Inflammatory macrophage treated with lipopolysaccharide for 1 hour (primary cell): Measurements from ENCODE around the gene TMEM131L.
A peak's percentile ranks its signal among the peaks of the same experiment; 100 is the strongest.
"Not testable (repeated sequence)": the region's sequence is repeated elsewhere in the genome, so short reads cannot be mapped to it uniquely, and the experiment has no call there.

Experiments used
- DNase-seq, 2 donors: peaks; one replicate each; pipeline ENCODE4 v3.0.0-alpha.2; 2020 to 2022

Gene TMEM131L

GRCh38 chr4:153466081-153466948 is at the start of gene TMEM131L:
Gene TMEM131L, plus strand, starts transcription at chr4:153466360. Its CDS starts 38 bp downstream, at chr4:153466398.
- DNase-seq: peak; percentile 78 to 79

GRCh38 chr4:153416456-153416855 is 49.7 kb upstream of the TMEM131L start:
- DNase-seq: not testable (repeated sequence)

- peak in 1 of 2 donors; percentile 20 for DNase-seq
Observed at GRCh38 chr4:153418121-153418520, 48.0 kb upstream of the TMEM131L start.

- DNase-seq: no peak
Observed at GRCh38 chr4:153418558-153418957, 47.6 kb upstream of the TMEM131L start.

GRCh38 chr4:153419029-153419428 is 47.1 kb upstream of the TMEM131L start:
- DNase-seq: no peak

- DNase-seq: peak; percentile 8 to 60
Observed at GRCh38 chr4:153419673-153420278, 46.4 kb upstream of the TMEM131L start.

- DNase-seq: no peak
Observed at GRCh38 chr4:153420361-153420760, 45.8 kb upstream of the TMEM131L start.

GRCh38 chr4:153421941-153422340 is 44.2 kb upstream of the TMEM131L start:
- no peak for DNase-seq

GRCh38 chr4:153426207-153426885 is 39.8 kb upstream of the TMEM131L start:
- no peak for DNase-seq

GRCh38 chr4:153427363-153428071 is 38.6 kb upstream of the TMEM131L start:
- no peak for DNase-seq

- DNase-seq: no peak
Observed at GRCh38 chr4:153428941-153429475, 37.2 kb upstream of the TMEM131L start.

- DNase-seq: peak; percentile 87 to 89
Observed at GRCh38 chr4:153432965-153433753, 33.0 kb upstream of the TMEM131L start.

- no peak for DNase-seq
Observed at GRCh38 chr4:153433754-153434105, 32.4 kb upstream of the TMEM131L start.

GRCh38 chr4:153434190-153434589 is 32.0 kb upstream of the TMEM131L start:
- DNase-seq: no peak

- no peak for DNase-seq
Observed at GRCh38 chr4:153438916-153439756, 27.0 kb upstream of the TMEM131L start.

- DNase-seq: no peak
Observed at GRCh38 chr4:153439831-153440230, 26.3 kb upstream of the TMEM131L start.

- no peak for DNase-seq
Observed at GRCh38 chr4:153440475-153440874, 25.7 kb upstream of the TMEM131L start.

GRCh38 chr4:153447175-153447905 is 18.8 kb upstream of the TMEM131L start:
- no peak for DNase-seq

GRCh38 chr4:153448003-153448731 is 18.0 kb upstream of the TMEM131L start:
- DNase-seq: no peak

- DNase-seq: no peak
Observed at GRCh38 chr4:153449338-153449737, 16.8 kb upstream of the TMEM131L start.
